WTC11 (cell line): ENCODE measurements around the gene RABL2A. TPM values are rescaled to one million over a fixed set of nuclear protein-coding genes. Genes with fewer than 3 reads are reported as not detected.
A peak's percentile ranks its signal among the peaks of the same experiment; 100 is the strongest.

Experiments used
- ATAC-seq: fragments of 200-7000 bp; cut with Tn5 transposase; 2 replicates; pipeline ENCODE4 v1.10.0; 2021; ENCODE audit warnings: mild to moderate bottlenecking, moderate library complexity
- CTCF ChIA-PET: fragments of 300-600 bp; sonication (Branson Sonifier 250); formaldehyde crosslinking; loops from one replicate; lab custom pipeline; 2021; ENCODE audit warnings: antibody characterized with exemption; lab: Charles Lee
- POLR2A ChIA-PET: fragments of 350-600 bp; sonication (Branson Sonifier 250); formaldehyde crosslinking; loops from one replicate; lab custom pipeline; 2021; ENCODE audit warnings: antibody characterized with exemption; lab: Charles Lee
- DNase-seq: peaks from one replicate; pipeline ENCODE4 v3.0.0; 2021; ENCODE audit warnings: low spot score
- H3K27ac Mint-ChIP-seq: 2 replicates; pipeline ENCODE4 v1.8.0; 2021; ENCODE audit warnings: mixed read lengths
- H3K27me3 Mint-ChIP-seq: 2 replicates; pipeline ENCODE4 v1.8.0; 2021; ENCODE audit warnings: low read depth, mild to moderate bottlenecking, moderate library complexity, mixed read lengths
- H3K36me3 Mint-ChIP-seq: 2 replicates; pipeline ENCODE4 v1.8.0; 2021; ENCODE audit warnings: mixed read lengths
- H3K4me1 Mint-ChIP-seq: 2 replicates; pipeline ENCODE4 v1.8.0; 2022; ENCODE audit warnings: mixed read lengths
- H3K4me3 Mint-ChIP-seq: 2 replicates; pipeline ENCODE4 v1.8.0; 2021; ENCODE audit warnings: mild to moderate bottlenecking, moderate library complexity, mixed read lengths
- H3K9me3 Mint-ChIP-seq: 2 replicates; pipeline ENCODE4 v1.8.0; 2021; ENCODE audit warnings: mixed read lengths
- ATF3 ChIP-seq: sonication (generic); formaldehyde crosslinking; conservative IDR thresholded peaks from 2 replicates; pipeline ENCODE4 v1.8.1; 2022; ENCODE audit warnings: mild to moderate bottlenecking, missing genetic modification reagents
- CDX4 ChIP-seq: fragments of 250-450 bp; sonication (Bioruptor Pico); IDR thresholded peaks from 2 replicates; pipeline ENCODE4 v1.9.0; 2021; ENCODE audit warnings: moderate library complexity, mild to moderate bottlenecking, inconsistent platforms, borderline replicate concordance
- CREM ChIP-seq: sonication (generic); formaldehyde crosslinking; IDR thresholded peaks from 2 replicates; pipeline ENCODE4 v1.8.1; 2022; ENCODE audit warnings: mild to moderate bottlenecking, missing genetic modification reagents, moderate library complexity
- E2F5 ChIP-seq: sonication (generic); formaldehyde crosslinking; IDR thresholded peaks from 2 replicates; pipeline ENCODE4 v1.8.1; 2022; ENCODE audit warnings: mild to moderate bottlenecking, moderate library complexity, missing genetic modification reagents
- IRF2 ChIP-seq: sonication (generic); formaldehyde crosslinking; IDR thresholded peaks from 2 replicates; pipeline ENCODE4 v1.8.0; 2022; ENCODE audit warnings: low read depth, missing genetic modification reagents, borderline replicate concordance
- JUN ChIP-seq: sonication (generic); formaldehyde crosslinking; IDR thresholded peaks from 2 replicates; pipeline ENCODE4 v1.8.0; 2023; ENCODE audit warnings: mild to moderate bottlenecking, missing genetic modification reagents
- NR1H2 ChIP-seq: sonication (generic); formaldehyde crosslinking; IDR thresholded peaks from 2 replicates; pipeline ENCODE4 v1.9.0; 2021; ENCODE audit warnings: mild to moderate bottlenecking, moderate library complexity, missing genetic modification reagents
- NR3C1 ChIP-seq: sonication (generic); formaldehyde crosslinking; conservative IDR thresholded peaks from 2 replicates; pipeline ENCODE4 v1.8.1; 2023; ENCODE audit warnings: low read depth, mild to moderate bottlenecking, missing genetic modification reagents
- PRDM15 ChIP-seq: sonication (generic); formaldehyde crosslinking; IDR thresholded peaks from 2 replicates; pipeline ENCODE4 v1.8.0; 2022; ENCODE audit warnings: missing genetic modification reagents
- TCF7 ChIP-seq: sonication (generic); formaldehyde crosslinking; IDR thresholded peaks from 2 replicates; pipeline ENCODE4 v1.8.0; 2022; ENCODE audit warnings: mild to moderate bottlenecking, low read depth, missing genetic modification reagents, moderate library complexity
- TEAD1 ChIP-seq: sonication (generic); formaldehyde crosslinking; IDR thresholded peaks from 2 replicates; pipeline ENCODE4 v1.8.0; 2022; ENCODE audit warnings: mild to moderate bottlenecking, missing genetic modification reagents
- USF1 ChIP-seq: sonication (generic); formaldehyde crosslinking; IDR thresholded peaks from 2 replicates; pipeline ENCODE4 v1.8.0; 2022; ENCODE audit warnings: mild to moderate bottlenecking, missing genetic modification reagents
- ZNF232 ChIP-seq: sonication (generic); formaldehyde crosslinking; IDR thresholded peaks from 2 replicates; pipeline ENCODE4 v1.8.0; 2022; ENCODE audit warnings: mild to moderate bottlenecking, missing genetic modification reagents
- ZNF281 ChIP-seq: sonication (generic); formaldehyde crosslinking; IDR thresholded peaks from 2 replicates; pipeline ENCODE4 v1.8.0; 2023; ENCODE audit warnings: mild to moderate bottlenecking, missing genetic modification reagents
- ZNF317 ChIP-seq: sonication (generic); formaldehyde crosslinking; IDR thresholded peaks from 2 replicates; pipeline ENCODE4 v1.8.1; 2023; ENCODE audit warnings: low read depth, mild to moderate bottlenecking, moderate library complexity, missing genetic modification reagents, borderline replicate concordance
- ZNF423 ChIP-seq: fragments of 250-450 bp; sonication (Bioruptor Pico); IDR thresholded peaks from 2 replicates; pipeline ENCODE4 v2.1.2; 2022; ENCODE audit warnings: mild to moderate bottlenecking, moderate library complexity
- ZNF425 ChIP-seq: fragments of 250-450 bp; sonication (Bioruptor Pico); conservative IDR thresholded peaks from 2 replicates; pipeline ENCODE4 v1.9.0; 2021; ENCODE audit warnings: mild to moderate bottlenecking
- ZNF512 ChIP-seq: sonication (generic); formaldehyde crosslinking; IDR thresholded peaks from 2 replicates; pipeline ENCODE4 v1.8.1; 2022; ENCODE audit warnings: missing genetic modification reagents, borderline replicate concordance
- ZSCAN18 ChIP-seq: fragments of 250-450 bp; sonication (Bioruptor Pico); IDR thresholded peaks from 2 replicates; pipeline ENCODE4 v2.1.2; 2022; ENCODE audit warnings: mild to moderate bottlenecking, moderate library complexity
- total RNA-seq: library from RNA; stranded (reverse); gene quantifications from 3 replicates; pipeline ENCODE4 v1.2.3, GENCODE V29; 2021

Gene RABL2A
- total RNA-seq, 1 experiment from 2014 or later: 11.0 TPM

GRCh38 chr2:113672326-113672932, 45.4 kb downstream of the RABL2A start:
- DNase-seq (no peak), ATAC-seq (peak; percentile 55; the same call in 1 of the 2 replicates)
- Mint-ChIP-seq H3K27ac (no peak overlapping the region), H3K36me3 (no peaks in the 10 kb centered on the region), H3K27me3 (peaks cover 95% of the 10 kb centered on the region), H3K4me3 (no peak overlapping the region; the same call in 1 of the 2 replicates), H3K4me1 (peaks cover 16% of the 10 kb centered on the region), H3K9me3 (no peaks in the 10 kb centered on the region)
- TF ChIP-seq TCF7 (CRISPR knock-in tag): no peak
- TF ChIP-seq ZNF232 (CRISPR knock-in tag): no peak
- TF ChIP-seq NR3C1 (CRISPR knock-in tag): no peak
- no peak for TF ChIP-seq ZNF425
- no peak for TF ChIP-seq NR1H2 (CRISPR knock-in tag)
- POLR2A ChIA-PET: no interaction called here
- CTCF ChIA-PET: no interaction called here

GRCh38 chr2:113675875-113676274, 48.8 kb downstream of the RABL2A start:
- peaks cover 16% of the 10 kb centered on the region for H3K4me1 Mint-ChIP-seq
- ATAC-seq (peak; percentile 63), DNase-seq (no peak)
- H3K4me3 Mint-ChIP-seq: no peak overlapping the region
- no peak overlapping the region for H3K27ac Mint-ChIP-seq
- no peaks in the 10 kb centered on the region for H3K36me3 Mint-ChIP-seq
- ChIA-PET POLR2A (interaction anchor here (0.6 kb wide), 1 partner anchor 11 kb away, joined by 3 read pairs; no protein-coding TSS in a partner anchor), CTCF (no interaction called here)
- H3K27me3 Mint-ChIP-seq: peaks cover 100% of the 10 kb centered on the region
- H3K9me3 Mint-ChIP-seq: no peaks in the 10 kb centered on the region
- TF ChIP-seq ZSCAN18 (CRISPR knock-in tag) (no peak), USF1 (CRISPR knock-in tag) (no peak), ZNF317 (no peak), IRF2 (CRISPR knock-in tag) (no peak), ZNF512 (CRISPR knock-in tag) (no peak), JUN (CRISPR knock-in tag) (no peak), ZNF281 (CRISPR knock-in tag) (no peak), ZNF232 (CRISPR knock-in tag) (no peak), E2F5 (CRISPR knock-in tag) (no peak), ATF3 (no peak), CREM (CRISPR knock-in tag) (no peak), ZNF423 (CRISPR knock-in tag) (no peak), CDX4 (CRISPR knock-in tag) (no peak), PRDM15 (CRISPR knock-in tag) (no peak), TEAD1 (no peak)
